Mammary epithelial cell (primary cell): ENCODE results near the gene AMN1.

Experiments used
- EZH2 ChIP-seq: IDR thresholded peaks from 2 replicates; pipeline ENCODE4 v1.6.1; 2012; ENCODE audit warnings: low read length, inconsistent platforms, borderline replicate concordance
- TF ChIP-seq, protein P1 (sequence below), 2 donors: IDR thresholded peaks in 1 of 2; conservative IDR thresholded peaks in 1 of 2; 2 replicates each; pipeline ENCODE4 v1.5.1; 2011 to 2012; ENCODE audit warnings: inconsistent platforms in 2 of 2, low read length in 2 of 2, mild to moderate bottlenecking in 2 of 2, control low read depth in 1 of 2, low read depth in 1 of 2; ENCODE audit not compliant: insufficient read depth in 1 of 2; ENCODE audit errors: extremely low read depth in 1 of 2

DNA sequence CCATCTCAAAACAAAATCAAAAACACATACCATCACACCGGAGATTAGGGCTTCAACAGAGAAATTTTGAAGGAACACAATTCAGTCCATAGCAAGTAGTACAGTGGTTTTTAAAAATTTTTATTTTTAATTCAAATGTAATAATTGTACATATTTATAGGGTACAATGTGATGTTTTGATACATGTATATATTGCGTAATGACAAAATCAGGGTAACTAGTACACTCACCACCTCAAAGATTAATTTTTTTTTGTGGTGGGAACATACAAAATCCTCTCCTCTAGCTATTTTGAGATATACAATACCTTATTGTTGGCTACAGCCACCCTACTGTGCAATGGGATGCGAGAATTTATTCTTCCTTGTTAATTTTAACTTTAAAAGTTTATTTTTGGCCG, 95.4 kb downstream of the AMN1 start:
- TF ChIP-seq, protein P1, sequence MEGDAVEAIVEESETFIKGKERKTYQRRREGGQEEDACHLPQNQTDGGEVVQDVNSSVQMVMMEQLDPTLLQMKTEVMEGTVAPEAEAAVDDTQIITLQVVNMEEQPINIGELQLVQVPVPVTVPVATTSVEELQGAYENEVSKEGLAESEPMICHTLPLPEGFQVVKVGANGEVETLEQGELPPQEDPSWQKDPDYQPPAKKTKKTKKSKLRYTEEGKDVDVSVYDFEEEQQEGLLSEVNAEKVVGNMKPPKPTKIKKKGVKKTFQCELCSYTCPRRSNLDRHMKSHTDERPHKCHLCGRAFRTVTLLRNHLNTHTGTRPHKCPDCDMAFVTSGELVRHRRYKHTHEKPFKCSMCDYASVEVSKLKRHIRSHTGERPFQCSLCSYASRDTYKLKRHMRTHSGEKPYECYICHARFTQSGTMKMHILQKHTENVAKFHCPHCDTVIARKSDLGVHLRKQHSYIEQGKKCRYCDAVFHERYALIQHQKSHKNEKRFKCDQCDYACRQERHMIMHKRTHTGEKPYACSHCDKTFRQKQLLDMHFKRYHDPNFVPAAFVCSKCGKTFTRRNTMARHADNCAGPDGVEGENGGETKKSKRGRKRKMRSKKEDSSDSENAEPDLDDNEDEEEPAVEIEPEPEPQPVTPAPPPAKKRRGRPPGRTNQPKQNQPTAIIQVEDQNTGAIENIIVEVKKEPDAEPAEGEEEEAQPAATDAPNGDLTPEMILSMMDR (conservative IDR thresholded peaks at IDR 0.05 in 1 of 2, IDR thresholded peaks at IDR 0.05 in 1 of 2; ENCODE audit: extremely low read depth in 1 of 2, insufficient read depth in 1 of 2, low read depth in 1 of 2, low read length in 2 of 2) = no peak
- TF ChIP-seq EZH2 = no peak
